ENCODE results near the gene DCAF7.

The DCAF7 gene

GRCh38 chr17:63546308-63547082 is 3.8 kb upstream of the DCAF7 start:
- DNase-seq, result no peak

GRCh38 chr17:63547083-63547523 is 3.2 kb upstream of the DCAF7 start:
- DNase-seq, result no peak

DNA sequence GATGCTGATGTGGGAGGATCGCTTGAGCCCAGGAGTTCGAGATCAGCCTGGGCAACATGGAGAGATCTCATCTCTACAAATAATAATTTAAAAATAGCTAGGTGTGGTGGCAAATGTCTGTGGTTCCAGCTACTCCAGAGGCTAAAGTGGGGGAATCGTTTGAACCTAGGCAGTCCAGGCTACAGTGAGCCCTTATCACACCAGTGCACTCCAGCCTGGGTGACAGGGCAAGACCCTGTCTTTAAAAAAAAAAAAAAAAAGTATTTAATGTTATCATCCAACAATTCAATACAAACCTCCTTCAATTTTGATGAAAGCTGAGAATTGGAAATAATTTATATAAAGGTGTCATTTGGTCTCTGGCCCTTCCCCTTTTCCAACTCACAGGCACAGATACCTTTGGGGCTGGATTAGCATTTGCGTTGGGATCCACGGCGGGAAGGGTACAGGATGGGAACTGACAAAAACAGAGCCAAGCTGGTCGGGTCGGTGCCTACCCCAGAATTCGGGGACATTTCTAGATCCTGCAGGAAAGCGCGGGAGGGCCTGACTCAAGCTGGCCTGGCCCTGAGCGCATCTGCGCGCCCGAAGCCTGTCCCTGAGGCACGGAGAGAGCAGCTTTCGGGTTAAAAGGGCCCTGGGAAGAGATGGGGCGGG is 860 bp upstream of the DCAF7 start:
- DNase-seq, result no peak

GRCh38 chr17:63550817-63551639 is 751 bp downstream of the DCAF7 start:
- peak; percentile 50 for DNase-seq

GRCh38 chr17:63552211-63552610 is 1.9 kb downstream of the DCAF7 start:
- no peak for DNase-seq

- DNase-seq, result no peak
Observed at GRCh38 chr17:63555500-63556156, 5.4 kb downstream of the DCAF7 start.

- no peak for DNase-seq
Observed at GRCh38 chr17:63557416-63557815, 7.1 kb downstream of the DCAF7 start.

GRCh38 chr17:63558441-63558840 is 8.2 kb downstream of the DCAF7 start:
- DNase-seq, result no peak

DNA sequence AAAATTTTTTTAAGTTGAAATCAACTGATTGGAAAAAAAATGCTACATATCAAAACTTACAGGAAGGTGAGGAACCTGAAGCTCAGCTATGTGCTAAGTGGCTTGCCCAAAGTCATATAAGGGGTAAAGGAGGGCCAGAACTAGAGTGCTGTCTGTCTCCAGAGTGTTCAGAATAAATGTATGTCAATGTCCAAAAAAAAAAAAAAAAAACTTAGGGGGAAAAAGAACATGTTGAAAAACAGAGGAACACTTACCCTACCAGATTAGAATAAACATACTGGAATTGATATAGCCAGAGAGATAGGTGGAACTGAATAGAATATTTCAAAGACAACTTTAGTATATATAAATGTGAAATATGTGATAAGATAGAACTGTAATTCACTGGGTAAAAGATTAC is 11.5 kb downstream of the DCAF7 start:
- DNase-seq, result no peak

DNA sequence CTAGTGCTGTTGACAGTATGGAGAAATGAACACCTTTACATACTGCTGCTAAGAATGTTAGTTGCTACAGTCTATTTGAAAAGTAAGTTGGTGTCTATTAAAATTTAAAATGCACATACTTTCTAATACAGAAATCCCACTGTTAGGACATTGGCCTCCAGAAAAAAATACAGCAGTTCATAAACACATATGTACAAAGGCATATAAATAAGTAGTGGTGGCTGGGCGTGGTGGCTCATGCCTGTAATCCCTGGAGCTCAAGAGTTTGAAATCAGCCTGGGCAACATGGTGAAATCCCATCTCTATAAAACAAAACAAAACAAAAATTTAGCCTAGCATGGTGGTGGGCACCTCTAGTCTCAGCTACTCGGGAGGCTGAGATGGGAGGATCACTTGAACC is 13.1 kb downstream of the DCAF7 start:
- DNase-seq, result no peak

DNA sequence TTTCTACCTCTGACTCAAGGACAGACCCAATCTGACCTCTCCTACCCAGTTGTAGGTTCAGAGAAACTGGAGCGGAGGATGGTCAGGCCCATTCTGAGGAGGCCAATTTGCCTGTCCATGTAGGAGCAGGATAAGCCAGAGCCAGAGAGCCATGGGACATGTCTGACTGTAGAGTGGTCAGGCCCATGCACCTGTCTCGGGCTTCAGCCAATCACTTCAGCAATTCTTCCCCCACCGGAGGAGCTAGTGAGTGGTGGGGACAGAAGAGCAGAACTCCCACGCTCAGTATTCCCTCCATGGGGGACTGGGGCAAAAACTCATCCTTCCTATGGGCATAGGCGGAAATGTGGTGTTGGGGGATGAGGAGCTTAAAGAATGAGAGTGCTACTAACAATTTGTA is 14.3 kb downstream of the DCAF7 start:
- DNase-seq, result no peak

- no peak for DNase-seq
Observed at GRCh38 chr17:63567229-63567628, 17.0 kb downstream of the DCAF7 start.

GRCh38 chr17:63568563-63568962 is 18.3 kb downstream of the DCAF7 start:
- no peak for DNase-seq

- no peak for DNase-seq
Observed at GRCh38 chr17:63571632-63572310, 21.5 kb downstream of the DCAF7 start.

- no peak for DNase-seq
Observed at GRCh38 chr17:63573634-63574033, 23.4 kb downstream of the DCAF7 start.

GRCh38 chr17:63578027-63578768 is 27.9 kb downstream of the DCAF7 start:
- DNase-seq, result no peak

DNA sequence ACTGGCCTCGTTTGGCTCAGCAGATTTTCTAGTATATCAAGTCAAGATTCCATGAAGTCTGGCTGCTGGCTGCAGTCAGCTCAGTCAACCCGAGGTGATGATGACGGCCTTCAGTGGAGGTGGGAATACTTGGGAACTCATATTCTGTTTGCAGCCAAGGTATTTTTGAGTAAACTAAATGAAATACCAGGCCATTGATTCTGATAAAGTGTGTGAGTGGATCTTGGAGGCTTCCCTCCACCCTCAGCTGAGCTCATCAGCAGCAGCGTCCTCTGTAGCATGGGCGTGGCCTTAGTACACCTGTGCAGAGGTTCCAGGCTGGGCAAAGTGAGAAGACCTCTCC is 28.5 kb downstream of the DCAF7 start:
- DNase-seq, result no peak

- no peak for DNase-seq
Observed at GRCh38 chr17:63579633-63580032, 29.4 kb downstream of the DCAF7 start.

DNA sequence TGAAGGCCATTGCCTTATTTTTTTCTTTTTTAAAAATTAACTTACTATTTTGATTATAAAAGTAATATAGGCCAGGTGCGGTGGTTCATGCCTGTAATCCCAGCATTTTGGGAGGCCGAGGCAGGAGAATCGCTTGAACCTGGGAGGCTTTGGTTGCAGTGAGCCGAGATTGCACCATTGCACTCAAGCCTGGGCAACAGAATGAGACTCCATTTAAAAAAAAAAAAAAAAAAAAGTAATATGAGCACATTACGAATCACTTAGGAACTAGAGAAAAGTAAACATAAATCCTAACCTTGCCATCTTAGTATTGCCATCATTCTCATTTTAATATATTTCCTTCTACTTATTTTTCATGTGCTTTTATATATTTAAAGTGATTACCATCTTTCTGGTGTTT is 37.5 kb downstream of the DCAF7 start:
- DNase-seq, result no peak

DNA sequence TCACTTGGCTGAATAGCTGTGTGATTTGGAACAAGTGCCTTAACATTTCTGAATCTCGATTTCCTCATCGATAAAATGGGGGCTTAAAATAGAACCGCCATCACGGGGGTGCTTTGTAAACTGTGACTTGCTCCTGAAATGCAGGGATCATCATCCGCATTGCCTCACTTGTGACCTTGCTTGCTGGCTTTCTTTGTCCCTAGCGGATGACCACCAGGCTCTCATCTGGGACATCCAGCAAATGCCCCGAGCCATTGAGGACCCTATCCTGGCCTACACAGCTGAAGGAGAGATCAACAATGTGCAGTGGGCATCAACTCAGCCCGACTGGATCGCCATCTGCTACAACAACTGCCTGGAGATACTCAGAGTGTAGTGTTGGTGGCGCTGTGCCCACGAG is 38.5 kb downstream of the DCAF7 start:
- DNase-seq, result no peak

GRCh38 chr17:63589646-63590045 is 39.4 kb downstream of the DCAF7 start:
- no peak for DNase-seq

DNA sequence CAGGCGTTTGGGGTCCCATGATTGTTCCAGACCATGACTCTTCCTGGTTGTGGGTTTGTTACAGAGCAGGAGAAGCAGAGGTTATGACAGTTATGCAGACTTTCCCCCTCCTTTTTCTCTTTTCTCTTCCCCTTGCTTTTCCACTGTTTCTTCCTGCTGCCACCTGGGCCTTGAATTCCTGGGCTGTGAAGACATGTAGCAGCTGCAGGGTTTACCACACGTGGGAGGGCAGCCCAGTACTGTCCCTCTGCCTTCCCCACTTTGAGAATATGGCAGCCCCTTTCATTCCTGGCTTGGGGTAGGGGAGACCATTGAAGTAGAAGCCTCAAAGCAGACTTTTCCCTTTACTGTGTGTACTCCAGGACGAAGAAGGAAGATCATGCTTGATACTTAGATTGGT is 42.5 kb downstream of the DCAF7 start:
- DNase-seq, result no peak

Data from NCI-H1105 (cell line).